Neural cell (in vitro differentiated cells): ENCODE results near the gene CDCP2. TPM values are rescaled to one million over a fixed set of nuclear protein-coding genes. Genes with fewer than 3 reads are reported as not detected.

Experiments used
- H2AFZ ChIP-seq: fragments of 200-600, 300-800 bp; sonication (generic), shearing (Covaris generic); 2 replicates; pipeline ENCODE4 v1.6.0; 2014; ENCODE audit warnings: low read depth, mild to moderate bottlenecking, antibody characterized with exemption, low read length, moderate library complexity
- H3F3A ChIP-seq: fragments of 200-600 bp; shearing (Covaris generic); 2 replicates; pipeline ENCODE4 v1.6.1; 2016; ENCODE audit warnings: mild to moderate bottlenecking, moderate library complexity, mixed read lengths, antibody characterized with exemption, low read length; ENCODE audit not compliant: insufficient read depth, poor library complexity, severe bottlenecking
- H3K27ac ChIP-seq: fragments of 200-600, 300-800 bp; sonication (generic), shearing (Covaris generic); 2 replicates; pipeline ENCODE4 v1.5.1; 2014; ENCODE audit warnings: mild to moderate bottlenecking, low read length, moderate library complexity
- H3K27me3 ChIP-seq: fragments of 300-800, 200-600 bp; sonication (generic), shearing (Covaris generic); 2 replicates; pipeline ENCODE4 v1.6.0; 2014; ENCODE audit warnings: mild to moderate bottlenecking, low read depth, low read length, moderate library complexity; ENCODE audit not compliant: insufficient read depth
- H3K36me3 ChIP-seq: fragments of 300-800, 200-600 bp; sonication (generic), shearing (Covaris generic); 2 replicates; pipeline ENCODE4 v1.5.1; 2014; ENCODE audit warnings: mild to moderate bottlenecking, antibody characterized with exemption, low read length, moderate library complexity; ENCODE audit not compliant: insufficient read depth
- H3K4me2 ChIP-seq: fragments of 300-800, 200-600 bp; sonication (generic), shearing (Covaris generic); 2 replicates; pipeline ENCODE4 v1.6.0; 2014; ENCODE audit warnings: mild to moderate bottlenecking, low read length
- H3K4me3 ChIP-seq: fragments of 300-800, 200-600 bp; sonication (generic), shearing (Covaris generic); 2 replicates; pipeline ENCODE4 v1.5.1; 2014; ENCODE audit warnings: mild to moderate bottlenecking, low read length, moderate library complexity
- H3K79me2 ChIP-seq: fragments of 200-600 bp; shearing (Covaris generic); replicated peaks from 2 replicates; pipeline ENCODE4 v1.6.0; 2014; ENCODE audit warnings: mild to moderate bottlenecking, low read length, moderate library complexity; ENCODE audit not compliant: insufficient read depth
- H3K9ac ChIP-seq: fragments of 300-800, 200-600 bp; sonication (generic), shearing (Covaris generic); 2 replicates; pipeline ENCODE4 v1.6.1; 2016; ENCODE audit warnings: mild to moderate bottlenecking, low read length, mixed read lengths
- H3K9me2 ChIP-seq: fragments of 200-600 bp; shearing (Covaris generic); 2 replicates; pipeline ENCODE4 v1.6.1; 2016; ENCODE audit warnings: mild to moderate bottlenecking, low read length, mixed read lengths; ENCODE audit not compliant: insufficient read depth
- H3K9me3 ChIP-seq: fragments of 200-600, 300-800 bp; sonication (generic), shearing (Covaris generic); 2 replicates; pipeline ENCODE4 v1.6.1; 2016; ENCODE audit warnings: mild to moderate bottlenecking, mixed run types, low read length, moderate library complexity, mixed read lengths
- H4K20me1 ChIP-seq: fragments of 200-600 bp; shearing (Covaris generic); 2 replicates; pipeline ENCODE4 v1.6.1; 2016; ENCODE audit warnings: mild to moderate bottlenecking, mixed run types; ENCODE audit not compliant: insufficient read depth
- EP300 ChIP-seq: fragments of 450-650 bp; conservative IDR thresholded peaks from 2 replicates; pipeline ENCODE4 v1.6.1; 2014; ENCODE audit warnings: antibody characterized with exemption, mild to moderate bottlenecking, moderate library complexity; ENCODE audit not compliant: poor library complexity, severe bottlenecking
- EZH2 ChIP-seq: fragments of 200-600, 300-800 bp; shearing (Covaris generic), sonication (generic); IDR thresholded peaks from 2 replicates; pipeline ENCODE4 v1.6.1; 2014; ENCODE audit warnings: antibody characterized with exemption, low read length, borderline replicate concordance, mild to moderate bottlenecking; ENCODE audit not compliant: insufficient read depth, poor library complexity, severe bottlenecking
- MXI1 ChIP-seq: fragments of 450-650 bp; conservative IDR thresholded peaks from 2 replicates; pipeline ENCODE4 v1.6.1; 2014; ENCODE audit warnings: antibody characterized with exemption, mild to moderate bottlenecking; ENCODE audit not compliant: poor library complexity, severe bottlenecking
- POLR2AphosphoS5 ChIP-seq: IDR thresholded peaks from 2 replicates; pipeline ENCODE4 v1.6.1; 2012
- RAD21 ChIP-seq: fragments of 450-650 bp; conservative IDR thresholded peaks from 2 replicates; pipeline ENCODE4 v1.6.1; 2014; ENCODE audit warnings: antibody characterized with exemption, mild to moderate bottlenecking, moderate library complexity
- SMC3 ChIP-seq: fragments of 450-650 bp; conservative IDR thresholded peaks from 2 replicates; pipeline ENCODE4 v1.6.1; 2014; ENCODE audit warnings: antibody characterized with exemption, mild to moderate bottlenecking, moderate library complexity; ENCODE audit not compliant: poor library complexity
- TAF1 ChIP-seq: IDR thresholded peaks from 2 replicates; pipeline ENCODE4 v1.6.1; 2012; ENCODE audit warnings: low read depth
- polyA plus RNA-seq: library from polyadenylated mRNA; depleted of rRNA; stranded (reverse); fragments of >200 nt; gene quantifications from 2 replicates; pipeline ENCODE4 v1.2.3, GENCODE V29; 2014
- TF ChIP-seq, protein P1 (sequence below): IDR thresholded peaks from 2 replicates; pipeline ENCODE4 v1.6.1; 2012; ENCODE audit warnings: borderline replicate concordance
- TF ChIP-seq, protein P2 (sequence below): fragments of 450-650 bp; IDR thresholded peaks from 2 replicates; pipeline ENCODE4 v1.5.1; 2014; ENCODE audit warnings: antibody characterized with exemption, mild to moderate bottlenecking, moderate library complexity; ENCODE audit not compliant: poor library complexity, severe bottlenecking

Gene CDCP2
- polyA plus RNA-seq, 1 donor from 2014 or later: not detected

DNA sequence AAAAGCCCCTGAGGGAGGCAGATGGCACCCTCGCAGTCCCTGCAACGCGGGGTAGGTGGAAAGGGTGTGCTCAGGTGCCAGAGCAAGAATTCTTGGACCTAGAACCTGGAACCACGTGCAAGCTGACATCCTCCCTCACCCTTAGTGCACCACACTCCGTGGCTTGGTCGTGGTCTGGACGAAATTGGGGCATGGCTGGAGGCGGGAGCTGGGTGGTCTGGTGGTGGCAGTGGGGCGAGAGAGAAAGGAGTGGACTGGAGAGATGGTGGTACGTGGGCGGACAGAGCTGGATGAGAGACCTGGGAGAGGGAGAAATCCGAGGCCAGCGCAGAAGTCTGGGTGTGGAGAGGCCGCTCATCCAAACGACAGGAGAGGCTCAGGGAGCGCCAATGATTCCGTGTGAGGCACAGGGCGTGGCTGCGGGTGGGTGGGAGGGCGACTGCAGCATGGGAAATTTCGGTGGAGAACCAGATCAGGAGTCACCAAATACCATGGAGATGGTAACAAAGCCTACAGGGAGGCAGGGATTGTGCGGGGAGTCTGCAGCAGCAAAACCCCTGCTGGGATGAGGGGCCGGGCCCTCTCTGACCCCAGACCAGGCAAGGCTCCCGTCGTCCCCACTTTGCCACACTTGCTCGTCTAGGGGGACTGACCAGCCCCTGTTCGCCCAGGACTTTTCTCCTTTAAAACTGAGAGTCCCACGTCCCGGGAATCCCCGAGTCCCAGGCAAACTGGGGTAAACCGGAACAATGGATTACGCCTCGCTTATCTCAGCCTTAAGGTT lies 31.9 kb downstream of the CDCP2 start:
- Histone ChIP-seq H3K4me3 (peak overlapping the region; percentile 35), H2AFZ (no peak overlapping the region), H3K27ac (no peak overlapping the region), H3K9ac (peak overlapping the region; percentile 24), H3K9me2 (no peaks in the 10 kb centered on the region), H3K4me2 (no peak overlapping the region), H4K20me1 (no peaks in the 10 kb centered on the region), H3K9me3 (no peaks in the 10 kb centered on the region), H3K36me3 (no peaks in the 10 kb centered on the region), H3K27me3 (no peaks in the 10 kb centered on the region), H3F3A (no peaks in the 10 kb centered on the region), H3K79me2 (no peaks in the 10 kb centered on the region)
- TF ChIP-seq, protein P1, sequence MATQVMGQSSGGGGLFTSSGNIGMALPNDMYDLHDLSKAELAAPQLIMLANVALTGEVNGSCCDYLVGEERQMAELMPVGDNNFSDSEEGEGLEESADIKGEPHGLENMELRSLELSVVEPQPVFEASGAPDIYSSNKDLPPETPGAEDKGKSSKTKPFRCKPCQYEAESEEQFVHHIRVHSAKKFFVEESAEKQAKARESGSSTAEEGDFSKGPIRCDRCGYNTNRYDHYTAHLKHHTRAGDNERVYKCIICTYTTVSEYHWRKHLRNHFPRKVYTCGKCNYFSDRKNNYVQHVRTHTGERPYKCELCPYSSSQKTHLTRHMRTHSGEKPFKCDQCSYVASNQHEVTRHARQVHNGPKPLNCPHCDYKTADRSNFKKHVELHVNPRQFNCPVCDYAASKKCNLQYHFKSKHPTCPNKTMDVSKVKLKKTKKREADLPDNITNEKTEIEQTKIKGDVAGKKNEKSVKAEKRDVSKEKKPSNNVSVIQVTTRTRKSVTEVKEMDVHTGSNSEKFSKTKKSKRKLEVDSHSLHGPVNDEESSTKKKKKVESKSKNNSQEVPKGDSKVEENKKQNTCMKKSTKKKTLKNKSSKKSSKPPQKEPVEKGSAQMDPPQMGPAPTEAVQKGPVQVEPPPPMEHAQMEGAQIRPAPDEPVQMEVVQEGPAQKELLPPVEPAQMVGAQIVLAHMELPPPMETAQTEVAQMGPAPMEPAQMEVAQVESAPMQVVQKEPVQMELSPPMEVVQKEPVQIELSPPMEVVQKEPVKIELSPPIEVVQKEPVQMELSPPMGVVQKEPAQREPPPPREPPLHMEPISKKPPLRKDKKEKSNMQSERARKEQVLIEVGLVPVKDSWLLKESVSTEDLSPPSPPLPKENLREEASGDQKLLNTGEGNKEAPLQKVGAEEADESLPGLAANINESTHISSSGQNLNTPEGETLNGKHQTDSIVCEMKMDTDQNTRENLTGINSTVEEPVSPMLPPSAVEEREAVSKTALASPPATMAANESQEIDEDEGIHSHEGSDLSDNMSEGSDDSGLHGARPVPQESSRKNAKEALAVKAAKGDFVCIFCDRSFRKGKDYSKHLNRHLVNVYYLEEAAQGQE: no peak
- TF ChIP-seq, protein P2, sequence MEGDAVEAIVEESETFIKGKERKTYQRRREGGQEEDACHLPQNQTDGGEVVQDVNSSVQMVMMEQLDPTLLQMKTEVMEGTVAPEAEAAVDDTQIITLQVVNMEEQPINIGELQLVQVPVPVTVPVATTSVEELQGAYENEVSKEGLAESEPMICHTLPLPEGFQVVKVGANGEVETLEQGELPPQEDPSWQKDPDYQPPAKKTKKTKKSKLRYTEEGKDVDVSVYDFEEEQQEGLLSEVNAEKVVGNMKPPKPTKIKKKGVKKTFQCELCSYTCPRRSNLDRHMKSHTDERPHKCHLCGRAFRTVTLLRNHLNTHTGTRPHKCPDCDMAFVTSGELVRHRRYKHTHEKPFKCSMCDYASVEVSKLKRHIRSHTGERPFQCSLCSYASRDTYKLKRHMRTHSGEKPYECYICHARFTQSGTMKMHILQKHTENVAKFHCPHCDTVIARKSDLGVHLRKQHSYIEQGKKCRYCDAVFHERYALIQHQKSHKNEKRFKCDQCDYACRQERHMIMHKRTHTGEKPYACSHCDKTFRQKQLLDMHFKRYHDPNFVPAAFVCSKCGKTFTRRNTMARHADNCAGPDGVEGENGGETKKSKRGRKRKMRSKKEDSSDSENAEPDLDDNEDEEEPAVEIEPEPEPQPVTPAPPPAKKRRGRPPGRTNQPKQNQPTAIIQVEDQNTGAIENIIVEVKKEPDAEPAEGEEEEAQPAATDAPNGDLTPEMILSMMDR: no peak
- TF ChIP-seq POLR2AphosphoS5 (no peak), EP300 (no peak), TAF1 (no peak), EZH2 (no peak), SMC3 (no peak), RAD21 (no peak), MXI1 (no peak)

DNA sequence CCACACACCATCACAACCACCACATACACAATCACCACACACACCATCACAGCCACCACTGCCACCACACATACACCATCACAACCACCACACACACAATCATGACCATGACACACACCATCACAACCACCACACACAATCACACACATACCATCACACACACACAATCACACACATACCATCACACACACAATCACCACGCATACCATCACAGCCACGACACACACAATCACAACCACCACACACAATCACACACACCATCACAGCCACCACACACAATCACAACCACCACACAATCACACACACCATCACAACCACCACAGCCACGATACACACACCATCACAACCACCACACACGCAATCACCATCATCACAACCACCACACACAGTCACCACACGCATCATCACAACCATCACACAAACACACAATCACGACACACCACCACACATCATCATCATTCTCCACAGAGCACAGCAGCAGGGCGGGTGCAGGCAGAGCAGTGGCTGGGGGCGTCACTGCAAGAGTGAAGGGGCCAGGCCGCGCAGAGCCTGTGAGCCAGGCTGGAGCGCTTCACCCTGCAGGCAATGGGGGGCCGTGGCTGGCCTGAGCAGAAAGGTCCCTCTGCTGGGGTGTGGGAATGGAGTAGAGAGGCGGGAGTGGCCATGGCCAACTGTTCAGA lies 32.6 kb downstream of the CDCP2 start:
- Histone ChIP-seq H3K9me2 (no peaks in the 10 kb centered on the region), H3K36me3 (no peaks in the 10 kb centered on the region), H3K4me3 (no peak overlapping the region), H3K9ac (no peak overlapping the region), H3K27ac (no peak overlapping the region), H4K20me1 (no peaks in the 10 kb centered on the region), H3K27me3 (no peaks in the 10 kb centered on the region), H3K4me2 (no peak overlapping the region), H3K9me3 (no peaks in the 10 kb centered on the region), H3F3A (no peaks in the 10 kb centered on the region), H2AFZ (no peak overlapping the region), H3K79me2 (no peaks in the 10 kb centered on the region)
- no peak for TF ChIP-seq MXI1
- no peak for TF ChIP-seq TAF1
- TF ChIP-seq EZH2: no peak
- TF ChIP-seq, protein P1: no peak
- TF ChIP-seq SMC3: no peak
- no peak for TF ChIP-seq RAD21
- TF ChIP-seq POLR2AphosphoS5: no peak
- TF ChIP-seq, protein P2: no peak
- TF ChIP-seq EP300: no peak
